PFSK-1 (cell line): ENCODE data around the gene GSE1.

Source experiments
- FOXP2 ChIP-seq: optimal IDR thresholded peaks from 2 replicates; pipeline ENCODE3; 2011; ENCODE audit warnings: borderline replicate concordance, control low read depth, inconsistent platforms; ENCODE audit not compliant: insufficient read depth; ENCODE audit errors: extremely low read length, extremely low read depth
- POLR2AphosphoS5 ChIP-seq: IDR thresholded peaks from 2 replicates; pipeline ENCODE4 v1.6.1; 2012; ENCODE audit warnings: low read depth, mild to moderate bottlenecking, control low read depth, low read length, moderate library complexity
- REST ChIP-seq, 2 experiments: IDR thresholded peaks; 2 replicates each; pipeline versions ENCODE4 v1.6.1 to v1.8.0; 2011 to 2012; ENCODE audit warnings: low read depth in 2 of 2, low read length in 2 of 2, control low read depth in 1 of 2, inconsistent platforms in 1 of 2, mild to moderate bottlenecking in 1 of 2, moderate library complexity in 1 of 2; ENCODE audit not compliant: insufficient read depth in 1 of 2
- SIN3A ChIP-seq: IDR thresholded peaks from 2 replicates; pipeline ENCODE4 v1.6.1; 2012; ENCODE audit warnings: mild to moderate bottlenecking, low read length, moderate library complexity, borderline replicate concordance; ENCODE audit not compliant: insufficient read depth
- TAF1 ChIP-seq: IDR thresholded peaks from 2 replicates; pipeline ENCODE4 v1.6.1; 2012; ENCODE audit warnings: low read length, control low read depth, borderline replicate concordance; ENCODE audit not compliant: insufficient read depth

GRCh38 chr16:85667261-85667660 lies 54.1 kb downstream of the GSE1 start:
- no peak for TF ChIP-seq TAF1
- TF ChIP-seq REST (IDR thresholded peaks at IDR 0.05; ENCODE audit: insufficient read depth in 1 of 2, low read depth in 2 of 2, low read length in 2 of 2) = no peak
- TF ChIP-seq FOXP2 = no peak
- TF ChIP-seq POLR2AphosphoS5 = no peak
- no peak for TF ChIP-seq SIN3A
